ENCODE data around the gene C1orf50. TPM values are rescaled to one million over a fixed set of nuclear protein-coding genes. Genes with fewer than 3 reads are reported as not detected.

C1orf50 gene
- total and polyA plus RNA-seq, 2 donors (not counting 3 experiments of a cell fraction or from before 2014, with no cell fraction given) = 4.8 to 7.4 TPM

GRCh38 chr1:42821690-42822089 lies 54.6 kb downstream of the C1orf50 start:
- no peak overlapping the region for H3K27ac ChIP-seq (ENCODE audit: insufficient read depth, low read depth, low read length)

More at GRCh38 chr1:42821690-42822089, 54.6 kb downstream of the C1orf50 start:
- H3K9ac ChIP-seq (replicated peaks; ENCODE audit: extremely low read depth, insufficient read depth, low read length) = no peak overlapping the region
- TF ChIP-seq GATA2 (IDR thresholded peaks at IDR 0.05; ENCODE audit: insufficient read depth, insufficient read length, low read depth, low read length) = no peak
- no peak for TF ChIP-seq JUN (IDR thresholded peaks at IDR 0.05; ENCODE audit: borderline replicate concordance, insufficient read depth, insufficient read length, low read depth)
- TF ChIP-seq FOS (IDR thresholded peaks at IDR 0.05; ENCODE audit: borderline replicate concordance, insufficient read depth, low read length) = no peak
- no peak for TF ChIP-seq POLR2A (IDR thresholded peaks at IDR 0.05; ENCODE audit: low read depth, low read length)
- TF ChIP-seq EZH2 (IDR thresholded peaks at IDR 0.05; ENCODE audit: borderline replicate concordance, low read depth, low read length, severe bottlenecking) = no peak
- TF ChIP-seq MAX (IDR thresholded peaks at IDR 0.05; ENCODE audit: insufficient read depth, insufficient read length) = no peak
- TF ChIP-seq CTCF (IDR thresholded peaks at IDR 0.05; ENCODE audit: extremely low read depth in 1 of 2, insufficient read depth in 1 of 2, low read depth in 1 of 2, low read length in 2 of 2) = no peak
- DNase-seq (ENCODE audit: low read depth, low spot score) (no peak), FAIRE-seq (no peak)
- H3K4me2 ChIP-seq (ENCODE audit: insufficient read depth, low read length) = no peak overlapping the region
- intact Hi-C loops (cut with micrococcal nuclease) (no loop called here), dilution Hi-C loops (cut with MboI; ENCODE audit: extremely low pct_ligation_motif_present, low sequenced_read_pairs) (no loop called here)
- H3K79me2 ChIP-seq (ENCODE audit: control insufficient read depth, insufficient read depth, low read length) = no peaks in the 10 kb centered on the region
- CTCF ChIA-PET = interaction anchor here (0.8 to 3.4 kb wide), 7 partner anchors 8 to 251 kb away, joined by 3 to 17 read pairs (median 5); partner anchors contain the start of genes C1orf50, P3H1 and ZNF691
- BruUV-seq (replicated peaks) = no TSS peak
- H2AFZ ChIP-seq (ENCODE audit: low read depth, low read length) = no peak overlapping the region
- no peaks in the 10 kb centered on the region for H3K36me3 ChIP-seq (ENCODE audit: control insufficient read depth in 2 of 2, extremely low read depth in 1 of 2, insufficient read depth in 2 of 2, low read length in 2 of 2)
- POLR2A ChIA-PET = no interaction called here
- no peaks in the 10 kb centered on the region for H3K27me3 ChIP-seq (ENCODE audit: control insufficient read depth in 2 of 2, insufficient read depth in 2 of 2, low read length in 2 of 2)
- peaks cover 2% of the 10 kb centered on the region for H3K9me1 ChIP-seq (replicated peaks; ENCODE audit: control insufficient read depth, extremely low read depth, insufficient read depth, low read length)
- H4K20me1 ChIP-seq (replicated peaks; ENCODE audit: control insufficient read depth, extremely low read depth, insufficient read depth, low read length) = no peaks in the 10 kb centered on the region
- peaks cover 3% of the 10 kb centered on the region for H3K4me1 ChIP-seq (ENCODE audit: control insufficient read depth, extremely low read depth, insufficient read depth, low read length)
- H3K4me3 ChIP-seq (replicated peaks in 1 of 3; ENCODE audit: insufficient read depth in 1 of 3, low read depth in 1 of 3, low read length in 3 of 3) = no peak overlapping the region
- no peaks in the 10 kb centered on the region for H3K9me3 ChIP-seq (replicated peaks; ENCODE audit: control insufficient read depth, insufficient read depth, low read length)

Measured in endothelial cell of umbilical vein (primary cell).